KBM-7 (cell line): ENCODE measurements around the gene PEBP1.

Source experiments
- DNase-seq: peaks from one replicate; pipeline ENCODE4 v3.0.0-alpha.2; 2015
- in situ Hi-C: fragments of 300-500 bp; cut with MboI; formaldehyde crosslinking; loops from 2 replicates; pipeline ENCODE4 v1.14.3; 2020; ENCODE audit warnings: low sequenced_read_pairs, low pct_unique_long_range_greater_than_20kb, mixed read lengths

The PEBP1 gene

DNA sequence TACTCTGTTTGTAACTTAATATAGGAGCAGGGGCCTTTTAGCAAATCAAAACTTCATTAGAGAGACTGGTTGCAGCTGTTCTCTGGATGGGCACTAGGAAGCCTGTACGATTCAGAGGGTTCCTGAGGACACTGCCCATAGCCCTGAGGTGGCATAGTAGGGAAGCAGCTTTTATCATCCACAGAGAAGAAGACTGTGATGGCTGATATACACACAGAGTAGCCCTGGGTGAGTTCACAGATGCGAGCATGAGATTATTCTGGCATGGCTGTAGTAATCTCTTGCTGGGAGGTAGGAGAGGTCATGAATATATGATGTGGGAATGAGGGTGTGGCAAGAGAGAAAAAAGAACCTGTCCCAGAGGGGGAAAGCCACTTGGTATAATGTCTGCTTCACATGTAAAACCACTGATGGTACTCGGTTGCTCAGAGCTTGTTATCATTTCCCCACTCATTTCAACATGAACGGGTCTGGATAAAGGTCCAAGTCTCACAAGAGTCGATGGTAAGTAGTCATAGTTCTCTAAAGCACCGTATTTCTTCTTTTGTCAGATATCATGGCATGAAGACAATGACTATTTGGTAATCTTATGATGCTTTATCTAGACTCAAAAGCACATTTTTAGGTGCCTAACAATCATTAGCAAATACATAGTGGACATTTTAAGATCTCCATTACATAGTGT, 52.0 kb downstream of the PEBP1 start:
- DNase-seq = no peak
- in situ Hi-C loops = no loop called here

DNA sequence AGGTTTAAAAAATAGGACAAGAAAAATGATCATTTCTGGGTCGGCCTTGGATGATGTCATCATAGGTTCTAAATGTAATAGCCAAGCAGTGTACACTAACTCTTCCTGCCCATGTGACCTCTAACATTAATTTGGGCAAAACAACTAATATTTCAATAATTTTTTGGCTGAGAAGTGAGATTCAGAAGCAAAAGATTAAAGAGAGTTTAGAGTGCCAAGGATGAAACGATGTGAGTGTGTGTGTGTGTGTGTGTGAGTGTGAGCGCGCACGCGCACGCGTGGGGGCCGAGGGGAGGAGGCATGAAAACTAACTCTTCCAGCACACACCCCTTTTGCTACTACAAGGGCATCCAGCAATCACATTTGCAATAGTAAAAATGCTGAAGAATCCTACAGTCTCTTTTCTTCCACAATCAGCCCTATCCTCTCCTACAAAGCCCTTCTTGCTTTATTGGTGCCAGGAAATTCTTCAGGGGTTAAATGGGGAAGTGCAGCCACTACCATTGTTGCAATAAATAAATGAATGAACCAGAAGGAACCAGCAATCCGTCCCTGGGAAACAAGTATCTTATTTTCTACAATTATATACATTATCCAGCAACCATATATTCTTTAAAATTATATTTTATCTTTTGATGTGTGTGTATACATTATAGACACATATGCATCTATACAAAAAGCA, 52.9 kb downstream of the PEBP1 start:
- in situ Hi-C loops = no loop called here
- no peak for DNase-seq

DNA sequence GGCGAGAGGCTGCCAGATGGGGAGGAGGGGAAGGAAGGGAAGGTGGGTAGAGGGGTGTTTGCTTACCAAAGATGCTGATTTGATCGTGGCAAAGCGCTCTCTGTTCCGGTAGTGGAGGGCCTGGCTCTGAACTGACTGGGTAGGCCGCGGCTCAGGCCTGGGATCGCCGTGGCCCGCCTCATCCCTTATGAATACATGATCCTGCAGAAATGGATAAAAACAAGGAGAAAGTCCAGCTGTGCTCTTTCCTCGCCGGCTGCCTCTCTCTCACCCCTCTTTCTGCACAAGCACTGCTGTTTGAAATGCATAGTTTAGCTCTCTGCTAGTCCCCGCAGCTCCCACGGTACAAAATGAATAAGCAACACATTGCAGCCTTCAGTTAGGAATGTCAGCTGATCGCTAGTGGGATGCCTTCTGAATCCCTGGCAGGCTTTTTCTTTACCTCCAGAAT, 53.8 kb downstream of the PEBP1 start:
- DNase-seq = no peak
- in situ Hi-C loops = no loop called here

DNA sequence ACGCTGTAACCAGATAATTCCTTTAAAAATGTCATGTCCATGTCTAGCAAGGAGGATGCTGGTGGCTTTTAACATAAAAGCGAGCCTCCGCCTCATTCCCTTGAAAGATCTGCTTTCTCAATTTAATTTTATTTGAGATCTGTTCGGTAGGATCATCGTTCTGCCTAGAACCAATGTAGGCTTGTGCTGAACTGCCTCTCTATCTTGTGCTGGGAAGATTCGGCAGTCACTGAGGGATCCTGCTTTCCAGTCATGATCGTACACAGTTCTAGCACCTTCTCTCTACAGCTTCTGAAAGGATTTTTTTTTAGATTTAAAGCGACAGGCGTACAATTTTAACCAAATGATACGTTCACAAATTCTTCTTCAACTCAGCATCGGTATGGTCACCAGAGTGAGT, 54.3 kb downstream of the PEBP1 start:
- in situ Hi-C loops = no loop called here
- no peak for DNase-seq

DNA sequence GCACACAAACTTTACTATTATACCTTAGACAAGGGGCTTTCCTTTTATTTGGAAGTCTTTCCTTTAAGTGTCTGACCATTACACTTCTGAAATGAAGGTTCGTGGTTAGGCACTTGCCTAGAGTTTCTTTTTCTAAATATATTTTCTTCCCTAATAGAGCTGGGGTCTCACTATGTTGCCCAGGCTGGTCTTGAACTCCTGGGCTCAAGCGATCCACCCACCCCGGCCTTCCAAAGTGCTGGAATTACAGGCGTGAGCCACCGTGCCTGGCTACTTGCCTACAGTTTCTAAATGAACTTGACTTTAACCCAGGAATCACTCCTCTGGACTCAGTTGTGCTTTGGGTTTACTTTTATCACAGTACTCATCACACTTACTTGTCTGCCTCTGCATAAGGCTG, 57.6 kb downstream of the PEBP1 start:
- no peak for DNase-seq
- in situ Hi-C loops = no loop called here

DNA sequence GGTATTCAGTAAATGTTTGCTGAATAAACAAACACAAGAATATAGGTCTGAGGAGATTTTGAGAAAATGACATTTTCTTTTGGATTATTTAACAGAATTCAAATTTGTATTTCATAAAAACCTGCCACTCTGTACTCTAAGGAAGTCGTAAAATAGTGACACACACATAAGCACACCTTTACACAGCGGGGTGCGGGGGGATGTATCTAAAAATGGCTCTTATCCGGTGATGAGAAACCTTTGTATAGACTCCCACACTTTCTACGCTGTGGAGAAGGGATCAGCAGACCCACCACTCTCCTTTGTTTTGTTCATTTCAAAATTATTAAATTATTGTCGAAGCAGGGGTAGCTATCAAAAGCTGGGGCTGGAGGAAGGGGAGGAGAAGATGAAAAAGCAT, 58.0 kb downstream of the PEBP1 start:
- in situ Hi-C loops = no loop called here
- DNase-seq = no peak
